Measurements from ENCODE around the gene PRKD2.

DNA sequence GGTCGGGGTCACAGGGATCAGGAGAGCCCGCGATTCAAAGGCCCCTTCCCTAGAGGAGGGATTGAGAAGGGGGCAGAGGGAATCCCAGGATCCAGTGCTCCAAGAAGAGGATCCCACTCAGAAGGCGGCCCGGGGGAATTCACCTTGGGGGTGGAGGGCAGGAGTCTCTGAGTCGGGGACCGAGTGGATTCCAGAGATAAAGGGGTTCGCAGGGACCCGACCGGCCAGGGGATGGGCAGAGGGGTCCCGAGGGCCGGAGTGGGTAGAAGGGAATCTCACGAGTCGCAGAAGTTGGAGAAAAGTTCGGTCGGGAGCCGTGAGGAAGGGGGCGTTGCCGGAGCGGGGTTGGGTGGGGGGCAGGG, 261 bp downstream of the PRKD2 start:
- no peak for TF ChIP-seq POLR2A (IDR thresholded peaks at IDR 0.05)
- TF ChIP-seq, protein P1, sequence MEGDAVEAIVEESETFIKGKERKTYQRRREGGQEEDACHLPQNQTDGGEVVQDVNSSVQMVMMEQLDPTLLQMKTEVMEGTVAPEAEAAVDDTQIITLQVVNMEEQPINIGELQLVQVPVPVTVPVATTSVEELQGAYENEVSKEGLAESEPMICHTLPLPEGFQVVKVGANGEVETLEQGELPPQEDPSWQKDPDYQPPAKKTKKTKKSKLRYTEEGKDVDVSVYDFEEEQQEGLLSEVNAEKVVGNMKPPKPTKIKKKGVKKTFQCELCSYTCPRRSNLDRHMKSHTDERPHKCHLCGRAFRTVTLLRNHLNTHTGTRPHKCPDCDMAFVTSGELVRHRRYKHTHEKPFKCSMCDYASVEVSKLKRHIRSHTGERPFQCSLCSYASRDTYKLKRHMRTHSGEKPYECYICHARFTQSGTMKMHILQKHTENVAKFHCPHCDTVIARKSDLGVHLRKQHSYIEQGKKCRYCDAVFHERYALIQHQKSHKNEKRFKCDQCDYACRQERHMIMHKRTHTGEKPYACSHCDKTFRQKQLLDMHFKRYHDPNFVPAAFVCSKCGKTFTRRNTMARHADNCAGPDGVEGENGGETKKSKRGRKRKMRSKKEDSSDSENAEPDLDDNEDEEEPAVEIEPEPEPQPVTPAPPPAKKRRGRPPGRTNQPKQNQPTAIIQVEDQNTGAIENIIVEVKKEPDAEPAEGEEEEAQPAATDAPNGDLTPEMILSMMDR (IDR thresholded peaks at IDR 0.05) = no peak
